Trophoblast cell (in vitro differentiated cells and primary cell): ENCODE measurements around the gene CDKN1B.

Experiments used
- DNase-seq, 2 donors: peaks; one replicate each; pipeline ENCODE4 v3.0.0-alpha.2; 2016
- H2AFZ ChIP-seq: 2 replicates; pipeline ENCODE4 v1.6.1; 2013; ENCODE audit warnings: low read length, moderate library complexity, mild to moderate bottlenecking; ENCODE audit not compliant: insufficient read depth, poor library complexity
- H2AK5ac ChIP-seq: 2 replicates; pipeline ENCODE4 v1.6.1; 2013; ENCODE audit warnings: mild to moderate bottlenecking, low read length
- H2BK120ac ChIP-seq: 2 replicates; pipeline ENCODE4 v1.6.1; 2013; ENCODE audit warnings: low read length, mild to moderate bottlenecking, moderate library complexity; ENCODE audit not compliant: insufficient read depth, poor library complexity
- H2BK12ac ChIP-seq: 2 replicates; pipeline ENCODE4 v1.6.1; 2013; ENCODE audit warnings: mild to moderate bottlenecking, low read length, moderate library complexity
- H2BK5ac ChIP-seq: 2 replicates; pipeline ENCODE4 v1.6.1; 2013; ENCODE audit warnings: low read length, low read depth, moderate library complexity, mild to moderate bottlenecking; ENCODE audit not compliant: poor library complexity
- H3K14ac ChIP-seq: 2 replicates; pipeline ENCODE4 v1.6.1; 2013; ENCODE audit warnings: mild to moderate bottlenecking, low read length
- H3K18ac ChIP-seq: 2 replicates; pipeline ENCODE4 v1.6.1; 2013; ENCODE audit warnings: mild to moderate bottlenecking, low read length
- H3K23ac ChIP-seq: 2 replicates; pipeline ENCODE4 v1.6.1; 2013; ENCODE audit warnings: low read length
- H3K27ac ChIP-seq: 2 replicates; pipeline ENCODE4 v1.5.1; 2013; ENCODE audit warnings: low read depth, mild to moderate bottlenecking, inconsistent platforms, low read length, moderate library complexity
- H3K27me3 ChIP-seq: 2 replicates; pipeline ENCODE4 v1.6.1; 2013; ENCODE audit warnings: inconsistent platforms, mild to moderate bottlenecking, low read length, moderate library complexity; ENCODE audit not compliant: insufficient read depth
- H3K36me3 ChIP-seq, 2 experiments: 1 replicate in 1 of 2; 2 replicates in 1 of 2; pipeline ENCODE4 v1.6.1; 2013; ENCODE audit warnings: low read length in 2 of 2, mild to moderate bottlenecking in 2 of 2, moderate library complexity in 1 of 2; ENCODE audit not compliant: insufficient read depth in 2 of 2, control insufficient read depth in 1 of 2
- H3K4ac ChIP-seq: 2 replicates; pipeline ENCODE4 v1.6.1; 2013; ENCODE audit warnings: low read depth, mild to moderate bottlenecking, low read length, moderate library complexity
- H3K4me1 ChIP-seq, 2 experiments: 1 replicate in 1 of 2; 2 replicates in 1 of 2; pipeline ENCODE4 v1.6.1; 2013; ENCODE audit warnings: low read length in 2 of 2, mild to moderate bottlenecking in 2 of 2, moderate library complexity in 1 of 2; ENCODE audit not compliant: insufficient read depth in 2 of 2, control insufficient read depth in 1 of 2
- H3K4me2 ChIP-seq: 2 replicates; pipeline ENCODE4 v1.6.1; 2013; ENCODE audit warnings: inconsistent platforms, mild to moderate bottlenecking, low read length, moderate library complexity
- H3K4me3 ChIP-seq: 2 replicates; pipeline ENCODE4 v1.5.1; 2013; ENCODE audit warnings: mild to moderate bottlenecking, low read depth, low read length, inconsistent platforms
- H3K79me1 ChIP-seq: one replicate; pipeline ENCODE4 v1.6.1; 2013; ENCODE audit warnings: low read length
- H3K79me2 ChIP-seq: 2 replicates; pipeline ENCODE4 v1.6.1; 2013; ENCODE audit warnings: low read length, mild to moderate bottlenecking; ENCODE audit not compliant: control insufficient read depth, insufficient read depth, poor library complexity
- H3K9ac ChIP-seq: 2 replicates; pipeline ENCODE4 v1.6.1; 2013; ENCODE audit warnings: mild to moderate bottlenecking, low read length
- H3K9me3 ChIP-seq: 2 replicates; pipeline ENCODE4 v1.6.1; 2013; ENCODE audit warnings: low read depth, mild to moderate bottlenecking, control low read depth, inconsistent platforms, low read length; ENCODE audit not compliant: insufficient read depth
- H4K12ac ChIP-seq: 2 replicates; pipeline ENCODE4 v1.6.1; 2013; ENCODE audit warnings: low read depth, mild to moderate bottlenecking, low read length, moderate library complexity
- H4K8ac ChIP-seq: 2 replicates; pipeline ENCODE4 v1.6.1; 2013; ENCODE audit warnings: low read depth, mild to moderate bottlenecking, low read length, moderate library complexity
- H4K91ac ChIP-seq: one replicate; pipeline ENCODE4 v1.6.1; 2013; ENCODE audit warnings: low read depth, mild to moderate bottlenecking, low read length, moderate library complexity
- WGBS: extraction: QIAGEN DNeasy Blood & Tissue Kit; methylation state at CpG from one replicate; pipeline ENCODE4 v1.1.7; 2013; ENCODE audit warnings: missing lambda C conversion rate; ENCODE audit not compliant: insufficient read length, insufficient coverage; ENCODE audit errors: extremely low coverage; 5-methylcytosine and 5-hydroxymethylcytosine counted together

The CDKN1B gene

GRCh38 chr12:12744546-12745305 is 27.6 kb downstream of the CDKN1B start:
- Histone ChIP-seq H3K79me1 (no peaks in the 10 kb centered on the region), H2BK120ac (no peak overlapping the region), H2AK5ac (no peak overlapping the region), H3K4me1 (peaks cover 3 to 9% of the 10 kb centered on the region in 2 experiments), H3K4ac (no peak overlapping the region), H3K23ac (no peak overlapping the region), H3K14ac (no peak overlapping the region), H3K9me3 (no peaks in the 10 kb centered on the region), H4K91ac (no peak overlapping the region), H3K79me2 (no peaks in the 10 kb centered on the region), H3K18ac (no peak overlapping the region), H3K9ac (no peak overlapping the region), H3K36me3 (no peaks in the 10 kb centered on the region), H3K4me2 (no peak overlapping the region), H2AFZ (no peak overlapping the region), H3K4me3 (no peak overlapping the region), H4K12ac (no peak overlapping the region), H2BK5ac (no peak overlapping the region), H2BK12ac (peak overlapping the region; percentile 8), H4K8ac (no peak overlapping the region), H3K27me3 (no peaks in the 10 kb centered on the region), H3K27ac (no peak overlapping the region)
- no CpG with 5 or more reads among the region's 8 CpGs for WGBS
- DNase-seq: no peak

DNA sequence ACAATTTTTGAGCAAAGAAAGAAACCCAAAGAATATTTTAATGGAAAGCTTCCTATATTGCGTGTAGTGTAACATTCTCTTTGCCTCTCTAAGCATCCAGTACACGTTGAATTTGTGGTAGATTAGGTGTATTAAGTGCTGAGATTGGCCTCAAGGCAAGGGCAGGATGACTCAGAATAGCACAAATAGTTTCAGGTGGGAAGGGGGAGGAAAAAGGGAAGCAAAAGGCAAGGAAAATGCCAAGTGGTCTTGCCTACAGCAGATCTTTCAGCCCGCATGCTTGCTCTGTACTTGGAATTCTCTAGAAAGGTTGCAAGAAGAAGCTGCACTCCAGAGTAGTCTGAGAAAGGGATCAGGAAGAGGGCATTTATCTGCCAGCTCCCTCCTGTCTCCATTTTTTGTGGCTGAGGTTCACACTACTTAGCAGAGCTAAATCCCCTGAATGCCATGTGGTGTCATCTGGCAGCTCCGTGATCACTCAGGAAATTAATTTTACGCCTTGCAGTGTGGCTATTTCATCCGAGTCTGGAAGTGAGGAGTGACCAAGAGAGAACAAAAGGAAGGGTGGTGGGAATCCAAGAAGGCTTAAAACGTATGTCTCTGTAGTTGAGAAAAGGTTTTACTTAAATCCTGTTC is 28.5 kb downstream of the CDKN1B start:
- no peak overlapping the region for H2BK120ac ChIP-seq
- H3K9me3 ChIP-seq: no peaks in the 10 kb centered on the region
- H4K91ac ChIP-seq: no peak overlapping the region
- no peak overlapping the region for H3K4me3 ChIP-seq
- H3K4ac ChIP-seq: no peak overlapping the region
- peak; percentile 87 to 95 for DNase-seq
- no peaks in the 10 kb centered on the region for H3K27me3 ChIP-seq
- no peak overlapping the region for H2AK5ac ChIP-seq
- WGBS: no CpG with 5 or more reads among the region's 7 CpGs
- no peak overlapping the region for H3K23ac ChIP-seq
- no peak overlapping the region for H4K12ac ChIP-seq
- H3K4me2 ChIP-seq: no peak overlapping the region
- H3K18ac ChIP-seq: no peak overlapping the region
- no peaks in the 10 kb centered on the region for H3K79me1 ChIP-seq
- no peak overlapping the region for H4K8ac ChIP-seq
- H2BK12ac ChIP-seq: no peak overlapping the region
- no peaks in the 10 kb centered on the region for H3K36me3 ChIP-seq
- H2BK5ac ChIP-seq: no peak overlapping the region
- no peak overlapping the region for H3K14ac ChIP-seq
- no peaks in the 10 kb centered on the region for H3K79me2 ChIP-seq
- H3K4me1 ChIP-seq: peaks cover 3 to 9% of the 10 kb centered on the region in 2 experiments
- no peak overlapping the region for H3K27ac ChIP-seq
- no peak overlapping the region for H2AFZ ChIP-seq
- H3K9ac ChIP-seq: no peak overlapping the region

- Histone ChIP-seq H3K18ac (no peak overlapping the region), H3K9ac (no peak overlapping the region), H3K23ac (no peak overlapping the region), H2BK120ac (no peak overlapping the region), H2AK5ac (no peak overlapping the region), H4K12ac (no peak overlapping the region), H3K27me3 (no peaks in the 10 kb centered on the region), H3K79me2 (no peaks in the 10 kb centered on the region), H3K14ac (no peak overlapping the region), H4K91ac (no peak overlapping the region), H3K4me2 (no peak overlapping the region), H4K8ac (no peak overlapping the region), H2BK5ac (no peak overlapping the region), H2BK12ac (no peak overlapping the region), H2AFZ (no peak overlapping the region), H3K27ac (no peak overlapping the region), H3K4me1 (peaks cover 3 to 9% of the 10 kb centered on the region in 2 experiments), H3K4me3 (no peak overlapping the region), H3K9me3 (no peaks in the 10 kb centered on the region), H3K36me3 (no peaks in the 10 kb centered on the region), H3K79me1 (no peaks in the 10 kb centered on the region), H3K4ac (no peak overlapping the region)
- no CpG with 5 or more reads among the region's 3 CpGs for WGBS
- peak in 1 of 2 donors; percentile 25 for DNase-seq
Measured at GRCh38 chr12:12747278-12747677, 30.1 kb downstream of the CDKN1B start.

- Histone ChIP-seq H2BK12ac (no peak overlapping the region), H3K79me1 (no peaks in the 10 kb centered on the region), H2AFZ (no peak overlapping the region), H3K4me1 (peaks cover 3 to 9% of the 10 kb centered on the region in 2 experiments), H3K36me3 (no peaks in the 10 kb centered on the region), H2BK5ac (no peak overlapping the region), H3K27ac (no peak overlapping the region), H3K9ac (no peak overlapping the region), H3K79me2 (no peaks in the 10 kb centered on the region), H4K12ac (no peak overlapping the region), H3K18ac (no peak overlapping the region), H4K91ac (no peak overlapping the region), H2BK120ac (no peak overlapping the region), H2AK5ac (no peak overlapping the region), H3K4me3 (no peak overlapping the region), H3K27me3 (no peaks in the 10 kb centered on the region), H3K4me2 (no peak overlapping the region), H3K23ac (no peak overlapping the region), H3K4ac (no peak overlapping the region), H3K14ac (no peak overlapping the region), H4K8ac (no peak overlapping the region), H3K9me3 (no peaks in the 10 kb centered on the region)
- DNase-seq: no peak
- no CpG with 5 or more reads among the region's 3 CpGs for WGBS
Measured at GRCh38 chr12:12748044-12748443, 30.9 kb downstream of the CDKN1B start.
